ENCODE measurements around the gene TBX18. TPM values are rescaled to one million over a fixed set of nuclear protein-coding genes. Genes with fewer than 3 reads are reported as not detected.

Gene TBX18
- total and polyA plus RNA-seq, 2 of the 4 experiments (the other 2 are of a cell fraction): 0.86 to 1.3 TPM

- H4K91ac ChIP-seq (ENCODE audit: insufficient read depth, low read depth, low read length): no peak overlapping the region
- no TSS peak for BruUV-seq (replicated peaks)
- H2AFZ ChIP-seq (replicated peaks; ENCODE audit: low read length, poor library complexity): no peak overlapping the region
- ChIA-PET POLR2A (ENCODE audit: unreplicated experiment) (no interaction called here), CTCF (no interaction called here)
- H3K18ac ChIP-seq (ENCODE audit: low read depth, low read length): peak overlapping the region; percentile 24; the same call in 1 of the 2 replicates
- no CpG with 5 or more reads among the region's 3 CpGs for WGBS, 2 experiments (ENCODE audit: extremely low coverage in 2 of 2, insufficient read length in 1 of 2)
- in situ Hi-C loops (cut with MboI; ENCODE audit: low sequenced_read_pairs) (no loop called here), dilution Hi-C loops (cut with HindIII; ENCODE audit: low sequenced_read_pairs, unreplicated experiment) (no loop called here), intact Hi-C loops (cut with micrococcal nuclease) (no loop called here)
- no peak overlapping the region for H2AK9ac ChIP-seq (replicated peaks; ENCODE audit: low read depth, low read length, poor library complexity)
- no peak overlapping the region for H4K8ac ChIP-seq (ENCODE audit: low read depth in 2 of 2, low read length in 2 of 2)
- H3K14ac ChIP-seq (replicated peaks; ENCODE audit: low read depth, low read length): no peak overlapping the region
- H2AK5ac ChIP-seq (ENCODE audit: low read depth, low read length): no peak overlapping the region
- H3K23ac ChIP-seq (ENCODE audit: low read depth, low read length): no peak overlapping the region
- H4K20me1 ChIP-seq (ENCODE audit: insufficient read depth, low read length): no peaks in the 10 kb centered on the region
- 0 out of 2 replicates have a peak overlapping the region, but pooled peaks have one; percentile 34 for H2BK120ac ChIP-seq (ENCODE audit: low read depth, low read length)
- H3K36me3 ChIP-seq (ENCODE audit: control insufficient read depth, insufficient read depth, low read length): no peaks in the 10 kb centered on the region
- no peaks in the 10 kb centered on the region for H3K79me1 ChIP-seq (ENCODE audit: low read depth in 1 of 2, low read length in 2 of 2)
- H3K27ac ChIP-seq (ENCODE audit: insufficient read depth, low read length): no peak overlapping the region
- no peak overlapping the region for H2BK5ac ChIP-seq (ENCODE audit: low read depth, low read length, poor library complexity, severe bottlenecking)
- no peak overlapping the region for H3K9ac ChIP-seq (ENCODE audit: low read depth, low read length)
- H2BK20ac ChIP-seq (ENCODE audit: low read depth, low read length): no peak overlapping the region
- TF ChIP-seq MXI1 (IDR thresholded peaks at IDR 0.05; ENCODE audit: borderline replicate concordance, low read depth, low read length): no peak
- TF ChIP-seq ELK1 (IDR thresholded peaks at IDR 0.05; ENCODE audit: borderline replicate concordance, low read depth, low read length): no peak
- no peak for TF ChIP-seq RFX5 (IDR thresholded peaks at IDR 0.05; ENCODE audit: low read depth, low read length)
- TF ChIP-seq MAFK (IDR thresholded peaks at IDR 0.05; ENCODE audit: low read depth, low read length): no peak
- TF ChIP-seq CEBPB (IDR thresholded peaks at IDR 0.05; ENCODE audit: low read depth, low read length): no peak
- no peak overlapping the region for H4K5ac ChIP-seq (ENCODE audit: low read depth, low read length)
- H2BK15ac ChIP-seq (ENCODE audit: low read depth, low read length): no peak overlapping the region
- H3K27me3 ChIP-seq (ENCODE audit: control insufficient read depth, insufficient read depth, low read length): no peaks in the 10 kb centered on the region
- no peak overlapping the region for H3K4me3 ChIP-seq (ENCODE audit: insufficient read depth, low read depth, low read length)
- H3K4ac ChIP-seq (ENCODE audit: low read depth, low read length): peak overlapping the region; percentile 45; the same call in 1 of the 2 replicates
- ATAC-seq (ENCODE audit: low read depth) (no peak), DNase-seq (no peak)
- no peak overlapping the region for H3K56ac ChIP-seq (ENCODE audit: extremely low read depth, insufficient read depth, low read length)
- no peaks in the 10 kb centered on the region for H3K9me1 ChIP-seq (ENCODE audit: insufficient read depth, low read length)
- H3K4me1 ChIP-seq (ENCODE audit: control insufficient read depth, insufficient read depth, low read length): peaks cover 7% of the 10 kb centered on the region
- H3K9me3 ChIP-seq (ENCODE audit: control insufficient read depth, insufficient read depth, low read length): no peaks in the 10 kb centered on the region
- H3K4me2 ChIP-seq (ENCODE audit: low read depth, low read length): no peak overlapping the region
Observed at GRCh38 chr6:84638286-84638685, 126.1 kb downstream of the TBX18 start.

Small RNA genes lying within 50 kb of the gene (microRNA-seq; reads per million reads assigned to microRNA genes)
- gene AL590143.1 (ENCODE audit: insufficient read depth, insufficient read length): not detected

Small RNA genes lying within 50 kb of the gene (small RNA-seq; reads per million reads assigned to genes)
- gene AL590143.1: 0 reads per million in 5 experiments
